HEK293T (cell line): ENCODE measurements around the gene PDE10A.
"Not testable (repeated sequence)": the region's sequence is repeated elsewhere in the genome, so short reads cannot be mapped to it uniquely, and the experiment has no call there.

Experiments used
- ARNT ChIP-seq: fragments of 450-650 bp; IDR thresholded peaks from 2 replicates; pipeline ENCODE4 v1.6.1; 2017; ENCODE audit warnings: mild to moderate bottlenecking
- BHLHE40 ChIP-seq: fragments of 450-650 bp; IDR thresholded peaks from 2 replicates; pipeline ENCODE4 v1.6.1; 2016; ENCODE audit warnings: mild to moderate bottlenecking, moderate library complexity, borderline replicate concordance
- CTBP1 ChIP-seq: fragments of 450-650 bp; IDR thresholded peaks from 2 replicates; pipeline ENCODE4 v1.6.1; 2016; ENCODE audit warnings: borderline replicate concordance
- ELF4 ChIP-seq: fragments of 450-650 bp; IDR thresholded peaks from 2 replicates; pipeline ENCODE4 v1.6.1; 2017; ENCODE audit warnings: antibody characterized with exemption
- FOXA1 ChIP-seq: fragments of 450-650 bp; IDR thresholded peaks from 2 replicates; pipeline ENCODE4 v1.6.1; 2016; ENCODE audit warnings: mild to moderate bottlenecking
- FOXK2 ChIP-seq: fragments of 450-650 bp; IDR thresholded peaks from 2 replicates; pipeline ENCODE4 v1.6.1; 2016; ENCODE audit warnings: mild to moderate bottlenecking
- FOXM1 ChIP-seq: fragments of 450-650 bp; IDR thresholded peaks from 2 replicates; pipeline ENCODE4 v1.6.1; 2017; ENCODE audit warnings: mild to moderate bottlenecking, borderline replicate concordance
- HDGF ChIP-seq: fragments of 450-650 bp; IDR thresholded peaks from 2 replicates; pipeline ENCODE4 v1.6.1; 2017; ENCODE audit warnings: antibody characterized with exemption, borderline replicate concordance
- NFRKB ChIP-seq: fragments of 450-650 bp; IDR thresholded peaks from 2 replicates; pipeline ENCODE4 v1.6.1; 2016; ENCODE audit warnings: mild to moderate bottlenecking, moderate library complexity
- SP1 ChIP-seq: fragments of 450-650 bp; IDR thresholded peaks from 2 replicates; pipeline ENCODE4 v1.6.1; 2017
- SUZ12 ChIP-seq: fragments of 450-650 bp; IDR thresholded peaks from 2 replicates; pipeline ENCODE4 v1.6.1; 2016; ENCODE audit warnings: mild to moderate bottlenecking
- TARDBP ChIP-seq: fragments of 450-650 bp; IDR thresholded peaks from 2 replicates; pipeline ENCODE4 v1.6.1; 2016
- ZNF384 ChIP-seq: fragments of 450-650 bp; IDR thresholded peaks from 2 replicates; pipeline ENCODE4 v1.6.1; 2016
- TF ChIP-seq, protein P1 (sequence below): fragments of 450-650 bp; IDR thresholded peaks from 2 replicates; pipeline ENCODE4 v1.6.1; 2016

DNA sequence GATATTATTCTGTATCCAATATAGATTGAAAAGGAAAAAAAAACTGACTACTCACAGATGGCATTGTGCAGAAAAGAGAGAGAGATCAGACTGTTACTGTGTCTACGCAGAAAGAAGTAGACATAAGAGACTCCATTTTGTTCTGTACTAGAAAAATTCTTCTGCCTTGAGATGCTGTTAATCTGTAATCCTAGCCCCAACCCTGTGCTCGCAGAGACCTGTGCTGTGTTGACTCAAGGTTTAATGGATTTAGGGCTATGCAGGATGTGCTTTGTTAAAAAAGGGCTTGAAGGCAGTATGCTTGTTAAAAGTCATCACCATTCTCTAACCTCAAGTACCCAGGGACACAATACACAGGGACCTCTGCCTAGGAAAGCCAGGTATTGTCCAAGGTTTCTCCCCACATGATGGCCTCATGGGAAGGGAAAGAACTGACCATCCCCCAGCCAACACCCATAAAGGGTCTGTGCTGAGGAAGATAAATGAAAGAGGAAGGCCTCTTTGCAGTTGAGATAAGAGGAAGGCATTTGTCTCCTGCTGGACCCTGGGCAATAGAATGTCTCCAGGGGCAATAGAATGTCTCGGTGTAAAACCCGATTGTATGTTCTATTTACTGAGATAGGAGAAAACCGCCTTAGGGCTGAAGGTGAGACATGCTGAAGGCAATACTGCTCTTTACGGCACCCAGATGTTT is 162.7 kb downstream of the PDE10A start:
- TF ChIP-seq SP1, FOXM1, BHLHE40, CTBP1, SUZ12, ARNT, FOXA1, NFRKB, ZNF384, ELF4, FOXK2, TARDBP, HDGF: not testable (repeated sequence)
- TF ChIP-seq, protein P1, sequence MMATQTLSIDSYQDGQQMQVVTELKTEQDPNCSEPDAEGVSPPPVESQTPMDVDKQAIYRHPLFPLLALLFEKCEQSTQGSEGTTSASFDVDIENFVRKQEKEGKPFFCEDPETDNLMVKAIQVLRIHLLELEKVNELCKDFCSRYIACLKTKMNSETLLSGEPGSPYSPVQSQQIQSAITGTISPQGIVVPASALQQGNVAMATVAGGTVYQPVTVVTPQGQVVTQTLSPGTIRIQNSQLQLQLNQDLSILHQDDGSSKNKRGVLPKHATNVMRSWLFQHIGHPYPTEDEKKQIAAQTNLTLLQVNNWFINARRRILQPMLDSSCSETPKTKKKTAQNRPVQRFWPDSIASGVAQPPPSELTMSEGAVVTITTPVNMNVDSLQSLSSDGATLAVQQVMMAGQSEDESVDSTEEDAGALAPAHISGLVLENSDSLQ: not testable (repeated sequence)
